NCI-H524 treated with DMSO at 0.1 percent for 48 hours (cell line): ENCODE data around the gene FUS.
"Not testable (repeated sequence)": the region's sequence is repeated elsewhere in the genome, so short reads cannot be mapped to it uniquely, and the experiment has no call there.

Experiments
- DNase-seq: peaks from one replicate; lab custom pipeline; 2025; lab: John Stamatoyannopoulos, UW

Gene FUS

GRCh38 chr16:31186930-31187807 is 7.2 kb downstream of the FUS start:
- DNase-seq: no peak

- no peak for DNase-seq
Observed at GRCh38 chr16:31187808-31188189, 7.9 kb downstream of the FUS start.

GRCh38 chr16:31188450-31189411 is 8.8 kb downstream of the FUS start:
- no peak for DNase-seq

GRCh38 chr16:31189412-31189778 is 9.5 kb downstream of the FUS start:
- DNase-seq: no peak

GRCh38 chr16:31190061-31190460 is 10.1 kb downstream of the FUS start:
- no peak for DNase-seq

- no peak for DNase-seq
Observed at GRCh38 chr16:31190818-31191444, 11.0 kb downstream of the FUS start.

DNA sequence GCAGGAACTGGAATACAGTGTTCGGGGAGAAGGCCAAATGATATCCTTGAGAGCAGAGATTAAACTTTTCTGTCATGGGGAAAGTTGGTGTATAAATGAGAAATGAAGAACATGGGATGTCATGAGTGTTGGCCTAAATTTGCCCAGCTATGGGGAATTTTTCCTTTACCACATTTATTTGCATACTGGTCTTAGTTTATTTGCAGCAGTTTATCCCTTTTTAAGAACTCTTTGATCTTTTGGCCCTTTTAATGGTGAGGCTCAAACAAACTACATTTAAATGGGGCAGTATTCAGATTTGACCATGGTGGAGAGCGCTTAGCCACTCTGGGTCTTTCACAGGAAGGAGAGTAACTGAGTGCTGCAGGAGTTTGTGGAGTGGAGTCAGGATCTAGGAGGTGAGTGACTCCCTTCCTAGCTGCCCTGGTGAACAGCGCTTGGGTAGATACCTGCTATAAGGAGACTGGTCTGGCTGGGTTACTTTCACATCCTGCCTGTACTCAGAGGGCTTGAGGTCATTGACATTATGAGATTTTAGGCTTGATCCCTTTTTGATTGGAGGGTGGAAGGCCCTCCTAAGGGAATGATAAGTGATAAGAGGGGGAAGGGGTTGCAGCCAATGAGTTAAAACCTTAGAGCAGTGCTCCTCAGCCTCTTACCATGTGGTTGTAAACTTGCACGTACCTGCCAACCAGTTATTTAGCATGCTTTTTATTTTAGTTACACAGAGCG is 11.9 kb downstream of the FUS start:
- no peak for DNase-seq

- DNase-seq: no peak
Observed at GRCh38 chr16:31192856-31193642, 13.1 kb downstream of the FUS start.

DNA sequence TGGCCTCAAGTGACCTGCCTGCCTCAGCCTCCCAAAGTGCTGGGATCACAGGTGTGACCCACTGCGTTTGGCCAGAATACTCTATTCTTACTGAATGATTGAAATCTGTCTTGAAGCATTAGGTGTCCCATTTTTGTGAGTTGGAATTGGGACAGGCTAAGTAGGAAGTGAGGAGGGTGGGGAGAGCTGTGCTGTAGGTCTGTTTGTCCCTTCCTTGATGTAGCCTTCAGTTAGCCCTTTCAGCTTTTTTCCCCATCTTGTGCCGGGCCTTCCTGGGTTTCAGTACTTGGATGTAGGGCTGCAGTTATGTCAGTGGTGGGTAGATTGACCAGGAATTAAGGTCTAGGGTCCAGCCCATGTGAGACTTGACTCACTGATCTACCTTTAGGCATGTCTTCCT is 13.9 kb downstream of the FUS start:
- no peak for DNase-seq

- no peak for DNase-seq
Observed at GRCh38 chr16:31194898-31195297, 15.0 kb downstream of the FUS start.

DNA sequence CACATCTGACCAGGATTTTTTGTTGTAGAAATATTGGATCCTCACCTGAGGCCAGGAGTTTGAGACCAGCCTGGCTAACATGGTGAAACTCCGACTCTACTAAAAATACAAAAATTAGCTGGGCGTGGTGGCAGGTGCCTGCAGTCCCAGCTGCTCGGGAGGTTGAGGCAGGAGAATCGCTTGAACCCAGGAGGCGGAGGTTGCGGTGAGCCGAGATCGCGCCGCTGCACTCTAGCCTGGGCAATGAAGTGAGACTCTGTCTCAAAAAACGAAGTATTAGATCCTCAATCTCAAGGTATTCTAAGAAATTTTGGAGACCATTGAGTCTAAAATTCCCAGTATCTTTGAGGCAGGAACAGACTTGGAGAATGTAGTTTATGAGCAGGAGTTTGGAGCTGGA is 15.9 kb downstream of the FUS start:
- not testable (repeated sequence) for DNase-seq

DNA sequence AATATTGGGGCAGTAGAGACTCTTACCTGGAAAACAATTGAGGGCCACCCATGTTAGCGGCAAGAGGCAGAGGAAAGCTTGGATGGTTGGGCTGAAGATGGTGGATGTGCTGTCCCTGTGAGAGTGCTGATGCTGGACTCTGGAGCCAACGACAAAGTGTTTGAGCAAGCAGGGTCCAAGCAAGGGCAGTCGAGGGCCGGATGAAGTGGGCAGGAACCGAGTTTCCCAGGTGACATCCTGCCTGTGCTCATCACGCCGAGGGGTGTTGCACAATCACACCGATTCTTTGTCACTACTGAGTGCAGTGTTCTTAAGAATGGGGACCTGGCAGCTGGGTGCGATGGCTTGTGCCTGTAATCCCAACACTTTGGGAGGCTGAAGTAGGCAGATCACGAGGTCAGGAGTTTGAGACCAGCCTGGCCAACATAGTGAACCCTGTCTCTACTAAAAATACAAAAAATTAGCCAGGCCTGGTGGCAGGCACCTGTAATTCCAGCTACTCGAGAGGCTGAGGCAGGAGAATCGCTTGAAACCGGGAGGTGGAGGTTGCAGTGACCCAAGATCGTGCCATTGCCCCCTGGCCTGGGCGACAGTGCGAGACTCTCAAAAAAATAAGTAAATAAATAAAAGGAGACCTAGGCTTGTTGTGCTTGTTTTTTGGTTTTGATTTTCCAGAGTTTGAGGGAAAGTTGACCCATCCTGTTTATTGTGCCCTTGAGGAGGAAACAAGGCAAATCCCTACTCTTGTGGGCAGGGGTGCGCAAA is 16.6 kb downstream of the FUS start:
- no peak for DNase-seq

- DNase-seq: no peak
Observed at GRCh38 chr16:31198207-31198882, 18.4 kb downstream of the FUS start.

GRCh38 chr16:31199430-31200041 is 19.6 kb downstream of the FUS start:
- DNase-seq: no peak

- not testable (repeated sequence) for DNase-seq
Observed at GRCh38 chr16:31200111-31200510, 20.2 kb downstream of the FUS start.

- no peak for DNase-seq
Observed at GRCh38 chr16:31200821-31201568, 21.1 kb downstream of the FUS start.

DNA sequence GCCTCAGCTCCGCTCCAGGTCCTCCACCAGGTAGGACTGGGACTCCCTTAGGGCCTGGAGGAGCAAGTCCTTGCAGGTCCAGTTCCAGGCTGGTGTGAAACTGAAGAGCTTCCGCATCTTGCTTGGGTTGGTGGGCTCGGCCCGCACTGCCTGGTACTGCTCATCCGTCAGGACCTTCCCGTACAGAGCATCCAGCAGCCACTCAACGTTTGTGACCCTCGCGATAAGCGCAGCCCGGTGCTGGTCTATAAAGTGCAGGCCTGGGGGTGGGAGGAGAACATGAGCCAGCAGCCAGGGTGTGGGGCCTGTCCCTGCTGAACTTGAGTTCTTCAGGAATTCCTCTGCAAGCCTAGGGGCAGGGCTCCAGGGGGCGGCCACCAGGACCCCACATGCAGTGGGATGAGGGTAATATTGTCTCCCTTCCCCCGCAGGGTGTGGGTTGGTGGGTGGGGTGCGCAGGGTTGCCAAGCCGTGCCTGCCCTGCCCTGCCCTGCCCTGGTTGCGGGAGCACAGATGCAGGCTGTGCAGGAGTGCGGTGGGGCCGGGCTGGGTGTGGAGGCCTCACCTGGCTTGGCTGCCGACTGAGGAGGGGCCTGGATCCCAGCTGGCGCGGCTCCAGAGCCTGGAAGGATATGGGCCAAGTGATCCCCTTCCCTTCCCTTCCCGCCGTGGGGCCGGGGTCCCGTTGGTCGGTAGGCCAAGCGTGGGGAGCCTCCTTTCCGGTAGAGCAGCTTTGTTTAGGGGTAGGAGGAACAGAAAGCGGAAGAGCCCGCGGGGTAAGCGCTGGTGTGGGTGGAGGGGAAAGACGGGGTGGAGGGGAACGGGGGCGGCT is 21.9 kb downstream of the FUS start:
- DNase-seq: no peak
